Caco-2 (cell line): ENCODE data around the gene ETV7. TPM values are rescaled to one million over a fixed set of nuclear protein-coding genes. Genes with fewer than 3 reads are reported as not detected.

Source experiments
- BruUV-seq: library from RNA; stranded (reverse); fragments of 400-500 nt; replicated peaks from 2 replicates; lab custom pipeline; 2021; lab: Mats Ljungman, UMichigan
- CTCF ChIA-PET: fragments of 300-600 bp; sonication (Branson Sonifier 250); formaldehyde crosslinking; loops from one replicate; lab custom pipeline; 2022; ENCODE audit warnings: antibody characterized with exemption; lab: Charles Lee
- POLR2A ChIA-PET: fragments of 300-600 bp; sonication (Branson Sonifier 250); formaldehyde crosslinking; loops from one replicate; lab custom pipeline; 2022; ENCODE audit warnings: antibody characterized with exemption; lab: Charles Lee
- DNase-seq, 2 experiments: peaks; one replicate each; pipeline versions ENCODE4 v3.0.0 to v3.0.0-alpha.2; 2020 to 2022
- H3K27me3 ChIP-seq: replicated peaks from 2 replicates; pipeline ENCODE4 v1.6.0; 2011; ENCODE audit warnings: low read length; ENCODE audit not compliant: control insufficient read depth, insufficient read depth
- H3K36me3 ChIP-seq: 2 replicates; pipeline ENCODE4 v1.5.1; 2011; ENCODE audit warnings: low read length; ENCODE audit not compliant: control insufficient read depth, insufficient read depth
- H3K4me1 ChIP-seq: fragments of 250-450 bp; sonication (Bioruptor Pico); 2 replicates; pipeline ENCODE4 v1.5.1; 2020; ENCODE audit warnings: mild to moderate bottlenecking
- H3K4me3 ChIP-seq: 2 replicates; pipeline ENCODE4 v1.5.1; 2011; ENCODE audit warnings: low read depth, mild to moderate bottlenecking, control low read depth, low read length
- H3K9me3 ChIP-seq: fragments of 250-450 bp; sonication (Bioruptor Pico); 2 replicates; pipeline ENCODE4 v1.5.1; 2020; ENCODE audit warnings: mild to moderate bottlenecking, moderate library complexity
- H3K27ac Mint-ChIP-seq: one replicate; pipeline ENCODE4 v1.8.0; 2022; ENCODE audit warnings: mixed read lengths; ENCODE audit not compliant: unreplicated experiment
- H3K27me3 Mint-ChIP-seq: one replicate; pipeline ENCODE4 v1.8.0; 2022; ENCODE audit warnings: mixed read lengths; ENCODE audit not compliant: insufficient read depth, unreplicated experiment
- H3K36me3 Mint-ChIP-seq: one replicate; pipeline ENCODE4 v1.8.0; 2022; ENCODE audit warnings: mild to moderate bottlenecking, mixed read lengths; ENCODE audit not compliant: insufficient read depth, unreplicated experiment
- H3K4me1 Mint-ChIP-seq: one replicate; pipeline ENCODE4 v1.8.0; 2022; ENCODE audit warnings: low read depth, mixed read lengths; ENCODE audit not compliant: unreplicated experiment
- H3K4me3 Mint-ChIP-seq: one replicate; pipeline ENCODE4 v1.8.0; 2022; ENCODE audit warnings: mild to moderate bottlenecking, moderate library complexity, mixed read lengths; ENCODE audit not compliant: unreplicated experiment
- H3K9me3 Mint-ChIP-seq: one replicate; pipeline ENCODE4 v1.8.0; 2022; ENCODE audit warnings: mixed read lengths; ENCODE audit not compliant: unreplicated experiment
- intact Hi-C: fragments of 100-400 bp; cut with micrococcal nuclease; formaldehyde crosslinking; loops from one replicate; pipeline ENCODE4 v1.10.0; 2022; ENCODE audit not compliant: unreplicated experiment
- total RNA-seq: library from RNA; stranded (reverse); gene quantifications from 2 replicates; pipeline ENCODE4 v1.2.3, GENCODE V29; 2022
- TF ChIP-seq, protein P1 (sequence below), 2 experiments: fragments of 200-600 bp in 1 of 2; IDR thresholded peaks; 1 replicate in 1 of 2; 2 replicates in 1 of 2; pipeline versions ENCODE4 v1.5.1 to v1.8.0; 2011 to 2022; ENCODE audit warnings: antibody characterized with exemption in 1 of 2, control low read depth in 1 of 2, inconsistent platforms in 1 of 2, low read depth in 1 of 2, low read length in 1 of 2, mild to moderate bottlenecking in 1 of 2, moderate library complexity in 1 of 2; ENCODE audit not compliant: insufficient read depth in 1 of 2, severe bottlenecking in 1 of 2, unreplicated experiment in 1 of 2

Gene ETV7
- total RNA-seq, 1 experiment from 2014 or later: 0.52 TPM

- H3K27ac Mint-ChIP-seq: no peak overlapping the region
- H3K36me3 ChIP-seq: no peaks in the 10 kb centered on the region
- POLR2A ChIA-PET: no interaction called here
- no peaks in the 10 kb centered on the region for H3K36me3 Mint-ChIP-seq
- H3K27me3 Mint-ChIP-seq: no peaks in the 10 kb centered on the region
- no peaks in the 10 kb centered on the region for H3K9me3 Mint-ChIP-seq
- H3K9me3 ChIP-seq: no peaks in the 10 kb centered on the region
- intact Hi-C loops: no loop called here
- no peak overlapping the region for H3K4me3 ChIP-seq
- peaks cover 20% of the 10 kb centered on the region for H3K4me1 ChIP-seq
- BruUV-seq: no TSS peak
- DNase-seq: no peak
- peaks cover 12% of the 10 kb centered on the region for H3K4me1 Mint-ChIP-seq
- CTCF ChIA-PET: interaction anchor here (0.9 kb wide), 1 partner anchor 14 kb away, joined by 3 read pairs; no protein-coding TSS in a partner anchor
- H3K4me3 Mint-ChIP-seq: no peak overlapping the region
- no peaks in the 10 kb centered on the region for H3K27me3 ChIP-seq
- TF ChIP-seq, protein P1, sequence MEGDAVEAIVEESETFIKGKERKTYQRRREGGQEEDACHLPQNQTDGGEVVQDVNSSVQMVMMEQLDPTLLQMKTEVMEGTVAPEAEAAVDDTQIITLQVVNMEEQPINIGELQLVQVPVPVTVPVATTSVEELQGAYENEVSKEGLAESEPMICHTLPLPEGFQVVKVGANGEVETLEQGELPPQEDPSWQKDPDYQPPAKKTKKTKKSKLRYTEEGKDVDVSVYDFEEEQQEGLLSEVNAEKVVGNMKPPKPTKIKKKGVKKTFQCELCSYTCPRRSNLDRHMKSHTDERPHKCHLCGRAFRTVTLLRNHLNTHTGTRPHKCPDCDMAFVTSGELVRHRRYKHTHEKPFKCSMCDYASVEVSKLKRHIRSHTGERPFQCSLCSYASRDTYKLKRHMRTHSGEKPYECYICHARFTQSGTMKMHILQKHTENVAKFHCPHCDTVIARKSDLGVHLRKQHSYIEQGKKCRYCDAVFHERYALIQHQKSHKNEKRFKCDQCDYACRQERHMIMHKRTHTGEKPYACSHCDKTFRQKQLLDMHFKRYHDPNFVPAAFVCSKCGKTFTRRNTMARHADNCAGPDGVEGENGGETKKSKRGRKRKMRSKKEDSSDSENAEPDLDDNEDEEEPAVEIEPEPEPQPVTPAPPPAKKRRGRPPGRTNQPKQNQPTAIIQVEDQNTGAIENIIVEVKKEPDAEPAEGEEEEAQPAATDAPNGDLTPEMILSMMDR (IDR thresholded peaks at IDR 0.05; ENCODE audit: insufficient read depth in 1 of 2, low read depth in 1 of 2, low read length in 1 of 2, severe bottlenecking in 1 of 2, unreplicated experiment in 1 of 2): no peak
Measured at GRCh38 chr6:36346486-36347273, 40.8 kb downstream of the ETV7 start.

DNA sequence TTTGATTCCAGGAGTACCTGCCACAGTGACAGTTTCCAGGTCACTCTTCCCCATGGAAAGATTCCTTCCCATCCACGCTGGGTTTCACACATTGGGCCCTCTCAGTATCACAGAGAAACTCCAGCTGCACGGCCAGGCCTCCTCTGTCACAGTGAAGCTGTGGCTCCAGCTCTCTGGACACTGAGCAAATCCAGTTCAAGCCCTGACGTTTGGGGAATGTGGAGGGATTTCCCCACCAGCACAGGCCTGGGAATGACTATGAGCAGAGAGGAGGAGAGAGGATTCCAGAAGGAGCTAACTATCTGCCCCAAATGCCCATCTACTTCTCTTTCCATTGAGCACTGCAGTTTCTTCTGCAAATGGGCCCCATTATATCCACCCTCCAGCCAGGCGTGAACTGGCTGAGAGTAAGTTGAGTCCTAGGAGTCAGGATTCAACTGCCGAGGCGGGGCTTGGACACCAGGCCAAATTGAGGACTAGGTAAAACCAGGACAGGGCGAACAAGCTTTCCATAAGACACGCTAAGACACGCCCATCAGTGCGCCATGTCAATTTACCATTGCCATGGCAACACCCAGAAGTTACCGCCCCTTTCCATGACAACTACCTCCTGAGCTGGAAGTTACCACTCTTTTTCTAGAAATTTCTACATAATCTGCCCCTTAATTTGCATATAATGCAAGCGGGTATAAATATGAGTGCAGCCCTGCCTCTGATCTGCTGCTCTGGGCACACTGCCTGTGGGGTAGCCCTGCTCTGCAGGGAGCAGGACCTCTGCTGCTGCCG is 41.6 kb downstream of the ETV7 start:
- POLR2A ChIA-PET: no interaction called here
- TF ChIP-seq, protein P1 (IDR thresholded peaks at IDR 0.05; ENCODE audit: insufficient read depth in 1 of 2, low read depth in 1 of 2, low read length in 1 of 2, severe bottlenecking in 1 of 2, unreplicated experiment in 1 of 2): no peak
- Mint-ChIP-seq H3K4me3 (no peak overlapping the region), H3K9me3 (no peaks in the 10 kb centered on the region), H3K4me1 (peaks cover 10% of the 10 kb centered on the region), H3K36me3 (no peaks in the 10 kb centered on the region), H3K27ac (no peak overlapping the region), H3K27me3 (no peaks in the 10 kb centered on the region)
- BruUV-seq: no TSS peak
- no peaks in the 10 kb centered on the region for H3K9me3 ChIP-seq
- no peaks in the 10 kb centered on the region for H3K27me3 ChIP-seq
- peaks cover 19% of the 10 kb centered on the region for H3K4me1 ChIP-seq
- CTCF ChIA-PET: no interaction called here
- H3K36me3 ChIP-seq: no peaks in the 10 kb centered on the region
- no peak overlapping the region for H3K4me3 ChIP-seq
- intact Hi-C loops: no loop called here
- DNase-seq: no peak

GRCh38 chr6:36343109-36343680 is 44.3 kb downstream of the ETV7 start:
- ChIA-PET POLR2A (no interaction called here), CTCF (interaction anchor here (0.6 kb wide), 1 partner anchor 8 kb away, joined by 3 read pairs; no protein-coding TSS in a partner anchor)
- Mint-ChIP-seq H3K4me3 (no peak overlapping the region), H3K27me3 (no peaks in the 10 kb centered on the region), H3K9me3 (no peaks in the 10 kb centered on the region), H3K27ac (no peak overlapping the region), H3K36me3 (no peaks in the 10 kb centered on the region), H3K4me1 (no peaks in the 10 kb centered on the region)
- Histone ChIP-seq H3K4me1 (peaks cover 20% of the 10 kb centered on the region; the same call in 1 of the 2 replicates), H3K9me3 (no peaks in the 10 kb centered on the region), H3K4me3 (no peak overlapping the region), H3K36me3 (no peaks in the 10 kb centered on the region), H3K27me3 (no peaks in the 10 kb centered on the region)
- no TSS peak for BruUV-seq
- no peak for DNase-seq
- TF ChIP-seq, protein P1 (IDR thresholded peaks at IDR 0.05; ENCODE audit: insufficient read depth in 1 of 2, low read depth in 1 of 2, low read length in 1 of 2, severe bottlenecking in 1 of 2, unreplicated experiment in 1 of 2): no peak
- intact Hi-C loops: loop anchor here (5.0 kb wide), 1 partner anchor 41 kb away; no protein-coding TSS in a partner anchor
